ENCODE measurements around the gene DCBLD2. TPM values are rescaled to one million over a fixed set of nuclear protein-coding genes. Genes with fewer than 3 reads are reported as not detected.

The DCBLD2 gene
- total and polyA plus RNA-seq, 9 of the 15 experiments (the other 6 are each of a cell fraction or from before 2014, with no cell fraction given): 2.7 to 14.6 (median 7.4) TPM

DNA sequence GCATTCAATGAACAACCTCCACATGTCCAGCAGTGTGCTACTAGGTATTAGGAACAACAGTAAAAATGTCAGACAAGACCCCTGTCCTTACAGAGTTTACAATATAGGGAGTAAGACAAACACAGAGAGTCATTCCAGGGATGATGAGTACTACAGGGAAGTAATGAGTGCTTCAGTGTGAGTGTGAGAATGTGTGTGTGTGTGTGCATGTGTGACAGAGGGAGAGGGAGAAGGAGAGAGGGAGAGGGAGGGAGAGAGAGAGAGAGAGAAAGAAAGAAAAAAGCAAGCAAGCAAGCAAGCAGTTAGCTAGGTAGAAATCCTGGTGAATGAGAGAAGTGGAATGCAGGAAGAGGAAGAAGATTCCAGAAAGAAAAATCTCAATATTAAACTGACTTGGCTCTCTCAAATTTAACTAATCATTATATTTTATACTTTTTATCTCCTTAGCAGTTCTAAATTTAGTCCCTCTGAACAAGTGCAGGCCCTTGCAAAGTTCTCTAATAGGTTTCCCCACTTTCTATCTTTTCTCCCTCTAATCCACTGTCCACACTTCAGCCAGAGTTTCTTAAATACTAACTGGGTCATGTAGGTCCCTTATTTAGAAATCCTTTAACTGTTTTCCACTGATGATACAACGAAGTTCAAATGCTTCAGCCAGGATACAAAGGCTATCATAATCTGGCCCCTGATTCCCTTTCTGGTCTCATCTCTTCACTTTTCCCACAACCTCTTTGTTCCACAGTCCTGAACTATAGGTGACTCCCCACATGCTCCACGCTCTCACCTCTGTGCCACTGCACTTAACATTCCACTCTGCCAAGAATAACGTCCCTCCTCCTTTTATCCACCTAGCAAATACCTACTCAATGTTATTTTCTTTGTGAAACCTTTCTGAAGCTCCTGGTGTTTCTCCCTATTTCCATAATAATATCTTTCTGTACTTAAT, 10.3 kb downstream of the DCBLD2 start:
- Histone ChIP-seq H3K9me1 (ENCODE audit: control insufficient read depth, insufficient read depth, low read length) (no peaks in the 10 kb centered on the region), H3K4me1 (replicated peaks in 1 of 2; ENCODE audit: control insufficient read depth in 2 of 2, insufficient read depth in 2 of 2, low read length in 2 of 2) (peaks cover 5 to 17% of the 10 kb centered on the region in 2 experiments; a peak in 4 of 5 replicates), H4K20me1 (replicated peaks; ENCODE audit: control insufficient read depth, insufficient read depth, low read length) (no peaks in the 10 kb centered on the region; the same call in 1 of the 2 replicates), H3K4me3 (no peak overlapping the region), H3K27ac (ENCODE audit: extremely low read depth, low read depth, low read length) (no peak overlapping the region), H2AFZ (ENCODE audit: low read depth, low read length) (no peak overlapping the region), H3K9me3 (replicated peaks; ENCODE audit: control insufficient read depth, insufficient read depth, low read depth, low read length) (no peaks in the 10 kb centered on the region), H3K4me2 (ENCODE audit: insufficient read depth, low read length) (no peak overlapping the region), H3K36me3 (ENCODE audit: control insufficient read depth, insufficient read depth, low read length) (no peaks in the 10 kb centered on the region), H3K27me3 (ENCODE audit: control insufficient read depth in 2 of 2, insufficient read depth in 2 of 2, low read length in 2 of 2) (no peaks in the 10 kb centered on the region), H3K79me2 (ENCODE audit: control insufficient read depth, insufficient read depth, low read length) (peaks cover 26% of the 10 kb centered on the region), H3K9ac (ENCODE audit: insufficient read depth in 1 of 2, low read depth in 2 of 2, low read length in 2 of 2) (no peak overlapping the region)
- BruUV-seq (replicated peaks): no TSS peak
- POLR2A ChIA-PET: interaction anchor here (1.2 kb wide), 1 partner anchor 8 kb away, joined by 4 read pairs; no protein-coding TSS in a partner anchor
- WGBS (ENCODE audit: insufficient coverage, low coverage, missing lambda C conversion rate): 43% methylated on average over 3 of the region's 3 CpGs
- no peak for ATAC-seq
- no peak for FAIRE-seq
- intact Hi-C loops (cut with micrococcal nuclease) (no loop called here), in situ Hi-C loops (cut with MboI) (no loop called here)
- no peak for DNase-seq (ENCODE audit: extremely low read depth in 1 of 4, low spot score in 3 of 4)
- CTCF ChIA-PET (ENCODE audit: low intra/inter-chr PET ratio): no interaction called here
- TF ChIP-seq MECOM (CRISPR knock-in tag; IDR thresholded peaks at IDR 0.05): no peak
- TF ChIP-seq, protein P1, sequence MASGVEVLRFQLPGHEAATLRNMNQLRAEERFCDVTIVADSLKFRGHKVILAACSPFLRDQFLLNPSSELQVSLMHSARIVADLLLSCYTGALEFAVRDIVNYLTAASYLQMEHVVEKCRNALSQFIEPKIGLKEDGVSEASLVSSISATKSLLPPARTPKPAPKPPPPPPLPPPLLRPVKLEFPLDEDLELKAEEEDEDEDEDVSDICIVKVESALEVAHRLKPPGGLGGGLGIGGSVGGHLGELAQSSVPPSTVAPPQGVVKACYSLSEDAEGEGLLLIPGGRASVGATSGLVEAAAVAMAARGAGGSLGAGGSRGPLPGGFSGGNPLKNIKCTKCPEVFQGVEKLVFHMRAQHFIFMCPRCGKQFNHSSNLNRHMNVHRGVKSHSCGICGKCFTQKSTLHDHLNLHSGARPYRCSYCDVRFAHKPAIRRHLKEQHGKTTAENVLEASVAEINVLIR (CRISPR knock-in tag; IDR thresholded peaks at IDR 0.05): no peak
- TF ChIP-seq GATAD2B (IDR thresholded peaks at IDR 0.05; ENCODE audit: borderline replicate concordance): no peak
- TF ChIP-seq KAT8 (IDR thresholded peaks at IDR 0.05; ENCODE audit: low read depth): no peak
- TF ChIP-seq, protein P2, sequence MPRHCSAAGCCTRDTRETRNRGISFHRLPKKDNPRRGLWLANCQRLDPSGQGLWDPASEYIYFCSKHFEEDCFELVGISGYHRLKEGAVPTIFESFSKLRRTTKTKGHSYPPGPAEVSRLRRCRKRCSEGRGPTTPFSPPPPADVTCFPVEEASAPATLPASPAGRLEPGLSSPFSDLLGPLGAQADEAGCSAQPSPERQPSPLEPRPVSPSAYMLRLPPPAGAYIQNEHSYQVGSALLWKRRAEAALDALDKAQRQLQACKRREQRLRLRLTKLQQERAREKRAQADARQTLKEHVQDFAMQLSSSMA (CRISPR knock-in tag; IDR thresholded peaks at IDR 0.05): no peak
- TF ChIP-seq, protein P3, sequence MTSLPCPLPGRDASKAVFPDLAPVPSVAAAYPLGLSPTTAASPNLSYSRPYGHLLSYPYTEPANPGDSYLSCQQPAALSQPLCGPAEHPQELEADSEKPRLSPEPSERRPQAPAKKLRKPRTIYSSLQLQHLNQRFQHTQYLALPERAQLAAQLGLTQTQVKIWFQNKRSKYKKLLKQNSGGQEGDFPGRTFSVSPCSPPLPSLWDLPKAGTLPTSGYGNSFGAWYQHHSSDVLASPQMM (CRISPR knock-in tag; IDR thresholded peaks at IDR 0.05): no peak
- TF ChIP-seq, protein P4, sequence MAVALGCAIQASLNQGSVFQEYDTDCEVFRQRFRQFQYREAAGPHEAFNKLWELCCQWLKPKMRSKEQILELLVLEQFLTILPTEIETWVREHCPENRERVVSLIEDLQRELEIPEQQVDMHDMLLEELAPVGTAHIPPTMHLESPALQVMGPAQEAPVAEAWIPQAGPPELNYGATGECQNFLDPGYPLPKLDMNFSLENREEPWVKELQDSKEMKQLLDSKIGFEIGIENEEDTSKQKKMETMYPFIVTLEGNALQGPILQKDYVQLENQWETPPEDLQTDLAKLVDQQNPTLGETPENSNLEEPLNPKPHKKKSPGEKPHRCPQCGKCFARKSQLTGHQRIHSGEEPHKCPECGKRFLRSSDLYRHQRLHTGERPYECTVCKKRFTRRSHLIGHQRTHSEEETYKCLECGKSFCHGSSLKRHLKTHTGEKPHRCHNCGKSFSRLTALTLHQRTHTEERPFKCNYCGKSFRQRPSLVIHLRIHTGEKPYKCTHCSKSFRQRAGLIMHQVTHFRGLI (CRISPR knock-in tag; IDR thresholded peaks at IDR 0.05): no peak
- TF ChIP-seq, protein P5, sequence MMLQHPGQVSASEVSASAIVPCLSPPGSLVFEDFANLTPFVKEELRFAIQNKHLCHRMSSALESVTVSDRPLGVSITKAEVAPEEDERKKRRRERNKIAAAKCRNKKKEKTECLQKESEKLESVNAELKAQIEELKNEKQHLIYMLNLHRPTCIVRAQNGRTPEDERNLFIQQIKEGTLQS (IDR thresholded peaks at IDR 0.05): no peak
- TF ChIP-seq, protein P5 (CRISPR knock-in tag; conservative IDR thresholded peaks at IDR 0.05): no peak
- no peak for TF ChIP-seq HDAC6 (IDR thresholded peaks at IDR 0.05; ENCODE audit: low read depth, low read length)
- TF ChIP-seq ZNF354B (CRISPR knock-in tag; IDR thresholded peaks at IDR 0.05): no peak
- no peak for TF ChIP-seq POLR2A (conservative IDR thresholded peaks at IDR 0.05)
